Caco-2 (cell line): ENCODE measurements around the gene CAMKMT. TPM values are rescaled to one million over a fixed set of nuclear protein-coding genes. Genes with fewer than 3 reads are reported as not detected.

Experiments used
- BruUV-seq: library from RNA; stranded (reverse); fragments of 400-500 nt; replicated peaks from 2 replicates; lab custom pipeline; 2021; lab: Mats Ljungman, UMichigan
- CTCF ChIA-PET: fragments of 300-600 bp; sonication (Branson Sonifier 250); formaldehyde crosslinking; loops from one replicate; lab custom pipeline; 2022; ENCODE audit warnings: antibody characterized with exemption; lab: Charles Lee
- POLR2A ChIA-PET: fragments of 300-600 bp; sonication (Branson Sonifier 250); formaldehyde crosslinking; loops from one replicate; lab custom pipeline; 2022; ENCODE audit warnings: antibody characterized with exemption; lab: Charles Lee
- DNase-seq, 2 experiments: peaks; one replicate each; pipeline versions ENCODE4 v3.0.0 to v3.0.0-alpha.2; 2020 to 2022
- H3K27me3 ChIP-seq: replicated peaks from 2 replicates; pipeline ENCODE4 v1.6.0; 2011; ENCODE audit warnings: low read length; ENCODE audit not compliant: control insufficient read depth, insufficient read depth
- H3K36me3 ChIP-seq: 2 replicates; pipeline ENCODE4 v1.5.1; 2011; ENCODE audit warnings: low read length; ENCODE audit not compliant: control insufficient read depth, insufficient read depth
- H3K4me1 ChIP-seq: fragments of 250-450 bp; sonication (Bioruptor Pico); 2 replicates; pipeline ENCODE4 v1.5.1; 2020; ENCODE audit warnings: mild to moderate bottlenecking
- H3K4me3 ChIP-seq: 2 replicates; pipeline ENCODE4 v1.5.1; 2011; ENCODE audit warnings: low read depth, mild to moderate bottlenecking, control low read depth, low read length
- H3K9me3 ChIP-seq: fragments of 250-450 bp; sonication (Bioruptor Pico); 2 replicates; pipeline ENCODE4 v1.5.1; 2020; ENCODE audit warnings: mild to moderate bottlenecking, moderate library complexity
- H3K27ac Mint-ChIP-seq: one replicate; pipeline ENCODE4 v1.8.0; 2022; ENCODE audit warnings: mixed read lengths; ENCODE audit not compliant: unreplicated experiment
- H3K27me3 Mint-ChIP-seq: one replicate; pipeline ENCODE4 v1.8.0; 2022; ENCODE audit warnings: mixed read lengths; ENCODE audit not compliant: insufficient read depth, unreplicated experiment
- H3K36me3 Mint-ChIP-seq: one replicate; pipeline ENCODE4 v1.8.0; 2022; ENCODE audit warnings: mild to moderate bottlenecking, mixed read lengths; ENCODE audit not compliant: insufficient read depth, unreplicated experiment
- H3K4me1 Mint-ChIP-seq: one replicate; pipeline ENCODE4 v1.8.0; 2022; ENCODE audit warnings: low read depth, mixed read lengths; ENCODE audit not compliant: unreplicated experiment
- H3K4me3 Mint-ChIP-seq: one replicate; pipeline ENCODE4 v1.8.0; 2022; ENCODE audit warnings: mild to moderate bottlenecking, moderate library complexity, mixed read lengths; ENCODE audit not compliant: unreplicated experiment
- H3K9me3 Mint-ChIP-seq: one replicate; pipeline ENCODE4 v1.8.0; 2022; ENCODE audit warnings: mixed read lengths; ENCODE audit not compliant: unreplicated experiment
- CTCF ChIP-seq, 2 experiments: fragments of 200-600 bp in 1 of 2; IDR thresholded peaks; 1 replicate in 1 of 2; 2 replicates in 1 of 2; pipeline versions ENCODE4 v1.5.1 to v1.8.0; 2011 to 2022; ENCODE audit warnings: antibody characterized with exemption in 1 of 2, control low read depth in 1 of 2, inconsistent platforms in 1 of 2, low read depth in 1 of 2, low read length in 1 of 2, mild to moderate bottlenecking in 1 of 2, moderate library complexity in 1 of 2; ENCODE audit not compliant: insufficient read depth in 1 of 2, severe bottlenecking in 1 of 2, unreplicated experiment in 1 of 2
- intact Hi-C: fragments of 100-400 bp; cut with micrococcal nuclease; formaldehyde crosslinking; loops from one replicate; pipeline ENCODE4 v1.10.0; 2022; ENCODE audit not compliant: unreplicated experiment
- total RNA-seq: library from RNA; stranded (reverse); gene quantifications from 2 replicates; pipeline ENCODE4 v1.2.3, GENCODE V29; 2022

CAMKMT gene
- total RNA-seq, 1 experiment from 2014 or later = 25.2 TPM

GRCh38 chr2:44351676-44352075 is 10.1 kb upstream of the CAMKMT start:
- Histone ChIP-seq H3K36me3 (no peaks in the 10 kb centered on the region), H3K4me1 (no peaks in the 10 kb centered on the region), H3K9me3 (no peaks in the 10 kb centered on the region), H3K27me3 (no peaks in the 10 kb centered on the region), H3K4me3 (no peak overlapping the region)
- CTCF ChIA-PET = interaction anchor here (1.3 kb wide), 1 partner anchor 10 kb away, joined by 3 read pairs; the partner anchor contains the start of genes CAMKMT and PREPL
- no peak overlapping the region for H3K27ac Mint-ChIP-seq
- no peaks in the 10 kb centered on the region for H3K36me3 Mint-ChIP-seq
- intact Hi-C loops = no loop called here
- TF ChIP-seq CTCF (IDR thresholded peaks at IDR 0.05; ENCODE audit: insufficient read depth in 1 of 2, low read depth in 1 of 2, low read length in 1 of 2, severe bottlenecking in 1 of 2, unreplicated experiment in 1 of 2) = no peak
- DNase-seq = no peak
- H3K4me1 Mint-ChIP-seq = peaks cover 5% of the 10 kb centered on the region
- H3K9me3 Mint-ChIP-seq = no peaks in the 10 kb centered on the region
- no peak overlapping the region for H3K4me3 Mint-ChIP-seq
- POLR2A ChIA-PET = interaction anchor here (1.2 kb wide), 1 partner anchor 10 kb away, joined by 4 read pairs; the partner anchor contains the start of genes CAMKMT and PREPL
- H3K27me3 Mint-ChIP-seq = no peaks in the 10 kb centered on the region
- BruUV-seq = no TSS peak

- Mint-ChIP-seq H3K9me3 (no peaks in the 10 kb centered on the region), H3K4me1 (peaks cover 5% of the 10 kb centered on the region), H3K27me3 (no peaks in the 10 kb centered on the region), H3K27ac (no peak overlapping the region), H3K4me3 (no peak overlapping the region), H3K36me3 (no peaks in the 10 kb centered on the region)
- BruUV-seq = no TSS peak
- no peaks in the 10 kb centered on the region for H3K4me1 ChIP-seq
- intact Hi-C loops = no loop called here
- ChIA-PET POLR2A (interaction anchor here (1.2 kb wide), 1 partner anchor 9 kb away, joined by 4 read pairs; the partner anchor contains the start of genes CAMKMT and PREPL), CTCF (interaction anchor here (1.3 kb wide), 1 partner anchor 9 kb away, joined by 3 read pairs; the partner anchor contains the start of genes CAMKMT and PREPL)
- no peak for DNase-seq
- no peak for TF ChIP-seq CTCF (IDR thresholded peaks at IDR 0.05; ENCODE audit: insufficient read depth in 1 of 2, low read depth in 1 of 2, low read length in 1 of 2, severe bottlenecking in 1 of 2, unreplicated experiment in 1 of 2)
- H3K27me3 ChIP-seq = no peaks in the 10 kb centered on the region
- H3K9me3 ChIP-seq = no peaks in the 10 kb centered on the region
- H3K4me3 ChIP-seq = no peak overlapping the region
- H3K36me3 ChIP-seq = no peaks in the 10 kb centered on the region
Observed at GRCh38 chr2:44352510-44352909, 9.2 kb upstream of the CAMKMT start.

GRCh38 chr2:44354761-44355160 is 7.0 kb upstream of the CAMKMT start:
- TF ChIP-seq CTCF (IDR thresholded peaks at IDR 0.05; ENCODE audit: insufficient read depth in 1 of 2, low read depth in 1 of 2, low read length in 1 of 2, severe bottlenecking in 1 of 2, unreplicated experiment in 1 of 2) = no peak
- H3K36me3 ChIP-seq = no peaks in the 10 kb centered on the region
- H3K4me3 Mint-ChIP-seq = no peak overlapping the region
- no peaks in the 10 kb centered on the region for H3K27me3 ChIP-seq
- BruUV-seq = no TSS peak
- no peaks in the 10 kb centered on the region for H3K9me3 Mint-ChIP-seq
- H3K4me1 ChIP-seq = no peaks in the 10 kb centered on the region
- POLR2A ChIA-PET = no interaction called here
- H3K27ac Mint-ChIP-seq = no peak overlapping the region
- no peaks in the 10 kb centered on the region for H3K9me3 ChIP-seq
- H3K27me3 Mint-ChIP-seq = no peaks in the 10 kb centered on the region
- CTCF ChIA-PET = no interaction called here
- no peak for DNase-seq
- intact Hi-C loops = no loop called here
- no peak overlapping the region for H3K4me3 ChIP-seq
- no peaks in the 10 kb centered on the region for H3K36me3 Mint-ChIP-seq
- H3K4me1 Mint-ChIP-seq = peaks cover 8% of the 10 kb centered on the region
